DND-41 (cell line): ENCODE data around the gene ESRRB.

ENCODE experiments used
- CTCF ChIP-seq: IDR thresholded peaks from 2 replicates; pipeline ENCODE4 v1.5.1; 2012; ENCODE audit warnings: borderline replicate concordance, low read length, moderate library complexity, mild to moderate bottlenecking; ENCODE audit not compliant: poor library complexity, severe bottlenecking; ENCODE audit errors: extremely low read depth
- EZH2 ChIP-seq: IDR thresholded peaks from 3 replicates; pipeline ENCODE4 v1.6.1; 2012; ENCODE audit warnings: borderline replicate concordance, low read depth, mild to moderate bottlenecking, moderate library complexity, low read length, inconsistent platforms; ENCODE audit not compliant: severe bottlenecking

- TF ChIP-seq CTCF (no peak), EZH2 (no peak)
Observed at GRCh38 chr14:76510181-76510580, 134.2 kb downstream of the ESRRB start.
